Gastrocnemius medialis (tissue), 4 donors: ENCODE results near the gene FAM162A. TPM values are rescaled to one million over a fixed set of nuclear protein-coding genes. Genes with fewer than 3 reads are reported as not detected.

ENCODE experiments used
- ATAC-seq, 2 donors: fragments of 150-250 bp; one replicate each; pipeline ENCODE4 v1.9.1; 2016
- DNase-seq, 2 donors: peaks; one replicate each; pipeline ENCODE4 v3.0.0-alpha.2; 2019
- H3K27ac ChIP-seq, 4 donors: fragments of 200-600 bp; sonication (generic); 1 replicate in 1 of 4; 2 replicates in 3 of 4; pipeline ENCODE4 v1.5.1; 2016 to 2018; ENCODE audit warnings: mild to moderate bottlenecking in 2 of 4, moderate library complexity in 1 of 4
- H3K27me3 ChIP-seq, 3 donors: fragments of 200-600 bp; sonication (generic) in 2 of 3; 1 replicate in 1 of 3; 2 replicates in 2 of 3; pipeline versions ENCODE4 v1.5.1 to v1.6.0; 2016 to 2019; ENCODE audit warnings: mild to moderate bottlenecking in 1 of 3, moderate library complexity in 1 of 3
- H3K36me3 ChIP-seq, 2 donors: fragments of 200-600 bp; sonication (generic) in 1 of 2; one replicate each; pipeline ENCODE4 v1.5.1; 2017 to 2018
- H3K4me1 ChIP-seq, 2 donors: fragments of 200-600 bp; sonication (generic) in 1 of 2; one replicate each; pipeline ENCODE4 v1.5.1; 2016 to 2017; ENCODE audit warnings: mild to moderate bottlenecking in 2 of 2
- H3K4me3 ChIP-seq, 4 donors: fragments of 200-600 bp; sonication (generic) in 3 of 4; 1 replicate in 1 of 4; 2 replicates in 3 of 4; pipeline ENCODE4 v1.5.1; 2016 to 2019; ENCODE audit warnings: mild to moderate bottlenecking in 2 of 4
- H3K9me3 ChIP-seq, 3 donors: fragments of 200-600 bp; sonication (generic) in 2 of 3; 1 replicate in 1 of 3; 2 replicates in 2 of 3; pipeline ENCODE4 v1.5.1; 2016 to 2019
- POLR2A ChIP-seq, 2 donors: fragments of 450-650 bp; IDR thresholded peaks; one replicate each; pipeline ENCODE4 v1.6.1; 2017; ENCODE audit warnings: antibody characterized with exemption in 2 of 2, mild to moderate bottlenecking in 2 of 2, moderate library complexity in 2 of 2
- in situ Hi-C, 4 donors: fragments of 200-750 bp; cut with MboI; loops; one replicate each; pipeline versions ENCODE4 v1.15.0 to v1.8.0; 2017; ENCODE audit warnings: low sequenced_read_pairs in 4 of 4
- intact Hi-C: fragments of 100-400 bp; cut with DNase I; formaldehyde crosslinking; loops from one replicate; pipeline ENCODE4 v1.15.1; 2023; ENCODE audit warnings: low total_unique reads
- total RNA-seq, 4 donors: library from RNA; depleted of rRNA; stranded (reverse); fragments of >200 nt; gene quantifications; one replicate each; pipeline versions ENCODE4 v1.1.0 to v1.2.3, GENCODE V29; 2016
- TF ChIP-seq, protein P1 (sequence below), 5 experiments: fragments of 450-650 bp in 3 of 5; fragments of 200-600 bp in 2 of 5; sonication (generic) in 2 of 5; IDR thresholded peaks in 4 of 5; conservative IDR thresholded peaks in 1 of 5; 1 replicate in 4 of 5; 2 replicates in 1 of 5; pipeline ENCODE4 v1.5.1; 2016 to 2019; ENCODE audit warnings: antibody characterized with exemption in 5 of 5, mild to moderate bottlenecking in 3 of 5, moderate library complexity in 3 of 5

The FAM162A gene
- total RNA-seq, 4 donors from 2014 or later: 18.8 to 52.4 (median 43.3) TPM

DNA sequence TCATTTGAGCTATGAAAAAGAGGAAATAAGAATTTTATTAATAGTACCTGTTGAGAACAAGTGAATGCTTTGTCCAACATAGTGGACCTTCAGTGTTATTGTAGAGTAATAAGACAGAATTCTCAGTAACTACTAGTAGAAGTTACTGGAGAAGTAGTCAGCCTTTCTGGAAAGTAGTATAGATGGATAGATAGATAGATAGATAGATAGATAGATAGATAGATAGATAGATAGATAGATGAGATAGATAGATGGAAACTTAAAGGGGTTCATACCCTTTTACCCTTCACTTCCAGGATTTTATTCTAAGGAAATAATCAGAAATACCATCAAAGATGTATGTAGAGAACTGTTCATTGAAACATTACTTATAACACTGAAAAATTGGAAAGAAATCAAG lies 5.2 kb downstream of the FAM162A start:
- Histone ChIP-seq H3K9me3 (no peaks in the 10 kb centered on the region), H3K27me3 (no peaks in the 10 kb centered on the region), H3K36me3 (peaks cover 0 to 4% of the 10 kb centered on the region in 2 donors), H3K4me1 (peaks cover 15 to 38% of the 10 kb centered on the region in 2 donors), H3K4me3 (no peak overlapping the region), H3K27ac (no peak overlapping the region)
- ATAC-seq (no peak), DNase-seq (no peak)
- intact Hi-C loops (loop anchor here (5.0 to 10.0 kb wide), 4 partner anchors 554 to 808 kb away; partner anchors contain the start of genes EAF2, GOLGB1, IQCB1 and PDIA5), in situ Hi-C loops (loop anchor here in 2 of 4 donors (10.0 to 25.0 kb wide), 3 partner anchors 126 to 852 kb away; partner anchors contain the start of genes KPNA1 (in 2 of the 2), HSPBAP1 (in 1 of the 2), POLQ (in 1 of the 2) and SLC49A4 (in 1 of the 2))
- no peak for TF ChIP-seq POLR2A (IDR thresholded peaks at IDR 0.05)
- TF ChIP-seq, protein P1, sequence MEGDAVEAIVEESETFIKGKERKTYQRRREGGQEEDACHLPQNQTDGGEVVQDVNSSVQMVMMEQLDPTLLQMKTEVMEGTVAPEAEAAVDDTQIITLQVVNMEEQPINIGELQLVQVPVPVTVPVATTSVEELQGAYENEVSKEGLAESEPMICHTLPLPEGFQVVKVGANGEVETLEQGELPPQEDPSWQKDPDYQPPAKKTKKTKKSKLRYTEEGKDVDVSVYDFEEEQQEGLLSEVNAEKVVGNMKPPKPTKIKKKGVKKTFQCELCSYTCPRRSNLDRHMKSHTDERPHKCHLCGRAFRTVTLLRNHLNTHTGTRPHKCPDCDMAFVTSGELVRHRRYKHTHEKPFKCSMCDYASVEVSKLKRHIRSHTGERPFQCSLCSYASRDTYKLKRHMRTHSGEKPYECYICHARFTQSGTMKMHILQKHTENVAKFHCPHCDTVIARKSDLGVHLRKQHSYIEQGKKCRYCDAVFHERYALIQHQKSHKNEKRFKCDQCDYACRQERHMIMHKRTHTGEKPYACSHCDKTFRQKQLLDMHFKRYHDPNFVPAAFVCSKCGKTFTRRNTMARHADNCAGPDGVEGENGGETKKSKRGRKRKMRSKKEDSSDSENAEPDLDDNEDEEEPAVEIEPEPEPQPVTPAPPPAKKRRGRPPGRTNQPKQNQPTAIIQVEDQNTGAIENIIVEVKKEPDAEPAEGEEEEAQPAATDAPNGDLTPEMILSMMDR (IDR thresholded peaks at IDR 0.05 in 4 of 5, conservative IDR thresholded peaks at IDR 0.05 in 1 of 5): no peak

DNA sequence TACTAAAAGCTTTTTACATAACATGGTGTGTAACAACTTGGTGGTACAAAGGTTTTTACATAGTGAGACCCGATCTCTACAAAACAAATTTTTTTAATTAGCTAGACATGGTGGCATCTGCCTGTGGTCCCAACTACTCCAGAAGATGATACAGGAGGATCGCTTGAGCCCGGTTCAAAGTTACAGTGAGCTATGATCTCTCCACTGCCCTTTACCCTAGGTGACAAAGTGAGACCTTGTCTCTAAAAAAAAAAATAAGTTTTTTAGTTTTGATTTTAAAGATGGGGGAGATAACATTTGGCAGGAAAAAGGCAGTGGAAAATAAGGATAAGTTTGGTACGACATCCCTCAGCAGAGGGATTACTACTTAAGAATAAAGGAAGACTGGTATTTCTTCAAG lies 5.9 kb downstream of the FAM162A start:
- peaks cover 0 to 4% of the 10 kb centered on the region in 2 donors for H3K36me3 ChIP-seq
- TF ChIP-seq POLR2A (IDR thresholded peaks at IDR 0.05): no peak
- TF ChIP-seq, protein P1 (IDR thresholded peaks at IDR 0.05 in 4 of 5, conservative IDR thresholded peaks at IDR 0.05 in 1 of 5): no peak
- no peak for ATAC-seq
- no peaks in the 10 kb centered on the region for H3K27me3 ChIP-seq
- peaks cover 8 to 34% of the 10 kb centered on the region in 2 donors for H3K4me1 ChIP-seq
- in situ Hi-C loops: loop anchor here (5.0 to 25.0 kb wide), 5 partner anchors 125 to 853 kb away; partner anchors contain the start of genes KPNA1 (in 2 of the 4), HSPBAP1 (in 1 of the 4), POLQ (in 1 of the 4) and SLC49A4 (in 1 of the 4)
- intact Hi-C loops: loop anchor here (5.0 to 10.0 kb wide), 5 partner anchors 172 to 807 kb away; partner anchors contain the start of genes DTX3L, EAF2, GOLGB1 and IQCB1
- no peaks in the 10 kb centered on the region for H3K9me3 ChIP-seq
- peak overlapping the region in 2 of 4 donors; percentile 29 to 37 for H3K27ac ChIP-seq
- no peak overlapping the region for H3K4me3 ChIP-seq
- DNase-seq: no peak

DNA sequence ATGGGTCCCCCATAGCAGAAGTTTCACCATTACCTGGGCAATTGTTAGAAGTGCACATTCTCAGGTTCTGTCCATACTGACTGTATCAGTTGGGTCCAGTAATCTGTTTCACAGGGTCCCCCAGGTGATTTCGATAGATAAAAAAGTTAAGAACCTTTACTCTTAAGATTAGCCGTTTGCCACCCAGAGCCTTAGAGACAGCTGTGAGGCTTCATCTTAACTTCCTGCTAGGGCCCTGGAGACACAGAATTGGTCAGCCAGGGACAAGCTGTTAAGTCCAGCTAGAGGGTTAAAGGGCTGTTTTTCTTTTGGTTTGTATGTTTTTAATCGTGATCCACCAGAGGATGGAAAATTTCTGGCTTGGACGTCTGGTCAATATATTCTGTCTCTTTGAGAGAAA lies 6.7 kb downstream of the FAM162A start:
- Histone ChIP-seq H3K4me3 (no peak overlapping the region), H3K27ac (peak overlapping the region in 3 of 4 donors; percentile 29 to 47 (median 37)), H3K9me3 (no peaks in the 10 kb centered on the region), H3K4me1 (peaks cover 3 to 27% of the 10 kb centered on the region in 2 donors), H3K27me3 (no peaks in the 10 kb centered on the region), H3K36me3 (peaks cover 0 to 4% of the 10 kb centered on the region in 2 donors)
- ATAC-seq (no peak), DNase-seq (no peak)
- intact Hi-C loops (loop anchor here (5.0 kb wide), 1 partner anchor 172 kb away; the partner anchor contains the start of genes DTX3L and PARP9), in situ Hi-C loops (loop anchor here (5.0 to 25.0 kb wide), 4 partner anchors 284 to 853 kb away; partner anchors contain the start of genes HSPBAP1 (in 1 of the 4), POLQ (in 1 of the 4) and SLC49A4 (in 1 of the 4))
- TF ChIP-seq, protein P1 (IDR thresholded peaks at IDR 0.05 in 4 of 5, conservative IDR thresholded peaks at IDR 0.05 in 1 of 5): no peak
- no peak for TF ChIP-seq POLR2A (IDR thresholded peaks at IDR 0.05)

DNA sequence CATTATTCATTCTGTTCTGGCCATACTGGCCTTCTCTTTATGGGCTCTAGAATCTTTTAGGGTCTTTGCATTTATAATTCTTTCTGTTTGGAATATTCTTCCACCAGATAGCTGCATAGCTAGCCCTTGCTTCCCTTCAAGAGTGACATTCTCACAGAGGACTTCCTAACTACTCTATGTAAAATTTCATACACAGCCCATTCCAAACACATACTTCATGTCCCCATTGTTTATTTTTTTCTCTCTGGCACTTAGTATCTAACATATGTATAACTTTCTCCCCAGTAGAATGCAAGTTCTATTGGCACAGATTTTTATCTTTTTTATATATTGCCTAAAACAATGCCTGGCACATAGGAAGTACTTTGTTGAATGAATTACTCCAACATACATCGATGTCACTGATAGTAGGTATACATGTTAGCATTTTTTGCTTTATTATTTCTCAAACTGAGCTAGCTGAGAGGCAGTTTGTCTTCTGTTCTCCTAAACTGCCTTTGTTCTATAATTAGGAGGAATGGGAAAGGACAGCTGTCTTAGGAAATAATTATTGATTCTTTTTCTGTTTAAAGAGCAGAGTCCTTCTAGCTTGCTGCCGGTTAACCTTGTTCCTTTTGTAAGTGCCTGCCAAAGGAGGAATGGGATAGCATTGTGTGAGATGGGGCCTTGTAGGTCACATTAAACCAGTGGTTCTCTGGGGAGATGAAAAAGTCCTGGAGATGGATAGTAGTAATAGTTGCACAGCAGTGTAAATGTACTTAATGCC lies 7.9 kb downstream of the FAM162A start:
- no peak for DNase-seq
- intact Hi-C loops (loop anchor here (2.0 to 5.0 kb wide), 2 partner anchors 170 to 289 kb away; partner anchors contain the start of genes DTX3L, PARP14 and PARP9), in situ Hi-C loops (loop anchor here (5.0 to 25.0 kb wide), 4 partner anchors 283 to 855 kb away; partner anchors contain the start of genes HSPBAP1 (in 1 of the 4), POLQ (in 1 of the 4) and SLC49A4 (in 1 of the 4))
- peaks cover 0 to 4% of the 10 kb centered on the region in 2 donors for H3K36me3 ChIP-seq
- peak overlapping the region in 2 of 4 donors; percentile 4 to 6 for H3K27ac ChIP-seq
- TF ChIP-seq, protein P1 (IDR thresholded peaks at IDR 0.05 in 4 of 5, conservative IDR thresholded peaks at IDR 0.05 in 1 of 5): no peak
- no peak for TF ChIP-seq POLR2A (IDR thresholded peaks at IDR 0.05)
- H3K4me1 ChIP-seq: peaks cover 0 to 23% of the 10 kb centered on the region in 2 donors
- no peaks in the 10 kb centered on the region for H3K9me3 ChIP-seq
- ATAC-seq: no peak
- no peaks in the 10 kb centered on the region for H3K27me3 ChIP-seq
- H3K4me3 ChIP-seq: no peak overlapping the region
